Measurements from ENCODE around the gene HILPDA.
"Not testable (repeated sequence)": the region's sequence is repeated elsewhere in the genome, so short reads cannot be mapped to it uniquely, and the experiment has no call there.

- not testable (repeated sequence) for TF ChIP-seq ZFP30 (CRISPR knock-in tag; IDR thresholded peaks at IDR 0.05); CSRNP3 (CRISPR knock-in tag; IDR thresholded peaks at IDR 0.05); GLIS3 (CRISPR knock-in tag; IDR thresholded peaks at IDR 0.05); CSDC2 (CRISPR knock-in tag; IDR thresholded peaks at IDR 0.05); PPARA (CRISPR knock-in tag; IDR thresholded peaks at IDR 0.05; ENCODE audit: borderline replicate concordance); ISL1 (CRISPR knock-in tag; IDR thresholded peaks at IDR 0.05); PATZ1 (CRISPR knock-in tag; IDR thresholded peaks at IDR 0.05; ENCODE audit: borderline replicate concordance); CREB5 (CRISPR knock-in tag; IDR thresholded peaks at IDR 0.05; ENCODE audit: low read depth)
These were observed 21.6 kb downstream of the HILPDA start for GRCh38 chr7:128477336-128477690.
